Renal pelvis (tissue), 4 donors: ENCODE data around the gene RFC5. TPM values are rescaled to one million over a fixed set of nuclear protein-coding genes. Genes with fewer than 3 reads are reported as not detected.

Experiments used
- DNase-seq: peaks from one replicate; pipeline ENCODE4 v3.0.0-alpha.2; 2013
- polyA plus RNA-seq, 3 donors: library from polyadenylated mRNA; unstranded; fragments of 120-200 nt; gene quantifications; one replicate each; pipeline ENCODE4 v1.2.1, GENCODE V29; 2013; ENCODE audit not compliant: insufficient read length in 3 of 3

The RFC5 gene
- polyA plus RNA-seq, 3 donors, result 33.1 to 38.1 (median 38.0) TPM

GRCh38 chr12:118044577-118044976 is 28.1 kb downstream of the RFC5 start:
- DNase-seq, result no peak

- DNase-seq, result no peak
Observed at GRCh38 chr12:118046430-118046829, 29.9 kb downstream of the RFC5 start.

- no peak for DNase-seq
Observed at GRCh38 chr12:118050972-118051910, 34.7 kb downstream of the RFC5 start.

- DNase-seq, result peak; percentile 36
Observed at GRCh38 chr12:118052324-118053070, 36.0 kb downstream of the RFC5 start.

- no peak for DNase-seq
Observed at GRCh38 chr12:118053071-118053985, 36.8 kb downstream of the RFC5 start.

GRCh38 chr12:118055144-118055557 is 38.6 kb downstream of the RFC5 start:
- peak; percentile 34 for DNase-seq

GRCh38 chr12:118055865-118056773 is 39.6 kb downstream of the RFC5 start:
- no peak for DNase-seq

GRCh38 chr12:118058227-118058626 is 41.7 kb downstream of the RFC5 start:
- DNase-seq, result no peak

GRCh38 chr12:118058881-118059280 is 42.4 kb downstream of the RFC5 start:
- DNase-seq, result no peak

- peak; percentile 8 for DNase-seq
Observed at GRCh38 chr12:118059341-118060191, 43.1 kb downstream of the RFC5 start.

- DNase-seq, result peak; percentile 31
Observed at GRCh38 chr12:118060301-118061010, 44.0 kb downstream of the RFC5 start.

- peak; percentile 55 for DNase-seq
Observed at GRCh38 chr12:118061011-118061872, 44.7 kb downstream of the RFC5 start, which contains the start of gene WSB2. TSS of gene WSB2 (minus strand) at chr12:118061179. CDS start at chr12:118061048, 131 bp downstream.

- DNase-seq, result peak; percentile 42
Observed at GRCh38 chr12:118061873-118062843, 45.7 kb downstream of the RFC5 start.

- DNase-seq, result no peak
Observed at GRCh38 chr12:118063576-118064391, 47.3 kb downstream of the RFC5 start.

- no peak for DNase-seq
Observed at GRCh38 chr12:118064608-118065007, 48.1 kb downstream of the RFC5 start.

GRCh38 chr12:118065380-118065779 is 48.9 kb downstream of the RFC5 start:
- DNase-seq, result no peak
